GM06990 (cell line): ENCODE data around the gene ATP13A2.
A peak's percentile ranks its signal among the peaks of the same experiment; 100 is the strongest.

Source experiments
- DNase-seq: peaks from one replicate; pipeline ENCODE4 v3.0.0-alpha.2; 2011; ENCODE audit not compliant: insufficient read length; ENCODE audit errors: extremely low read depth
- H3K27me3 ChIP-seq: replicated peaks from 2 replicates; pipeline ENCODE4 v1.6.0; 2011; ENCODE audit warnings: low read length; ENCODE audit not compliant: control insufficient read depth, insufficient read depth
- H3K36me3 ChIP-seq: 2 replicates; pipeline ENCODE4 v1.5.1; 2011; ENCODE audit warnings: low read length; ENCODE audit not compliant: control insufficient read depth, insufficient read depth
- H3K4me3 ChIP-seq: replicated peaks from 2 replicates; pipeline ENCODE4 v1.5.1; 2011; ENCODE audit warnings: low read depth, mild to moderate bottlenecking, control low read depth, low read length
- TF ChIP-seq, protein P1 (sequence below): IDR thresholded peaks from 2 replicates; pipeline ENCODE4 v1.5.1; 2011; ENCODE audit warnings: low read length, control low read depth, mild to moderate bottlenecking, inconsistent platforms; ENCODE audit not compliant: insufficient read depth, poor library complexity, severe bottlenecking

The ATP13A2 gene

DNA sequence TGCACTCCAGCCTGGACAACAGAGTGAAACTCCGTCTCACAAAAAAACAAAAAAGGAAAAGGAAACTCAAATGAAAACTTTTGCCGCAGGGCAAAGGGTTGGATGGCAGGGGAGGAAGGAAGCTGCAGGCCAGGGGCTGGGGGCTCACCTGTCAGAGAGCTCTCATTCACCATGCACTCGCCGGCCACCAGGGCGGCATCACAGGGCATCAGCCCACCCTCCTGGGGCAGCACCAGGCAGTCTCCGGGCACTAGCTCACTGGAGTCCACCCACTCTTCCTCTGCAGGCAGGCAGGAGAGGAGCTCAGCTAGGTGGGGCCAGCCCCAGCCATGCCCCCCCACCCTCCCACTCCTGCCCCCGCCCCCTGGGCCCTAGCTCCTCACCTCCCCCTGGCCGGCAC, 11.9 kb downstream of the ATP13A2 start:
- Histone ChIP-seq H3K27me3 (no peaks in the 10 kb centered on the region), H3K36me3 (peaks cover 7% of the 10 kb centered on the region), H3K4me3 (no peak overlapping the region)
- DNase-seq, result no peak
- TF ChIP-seq, protein P1, sequence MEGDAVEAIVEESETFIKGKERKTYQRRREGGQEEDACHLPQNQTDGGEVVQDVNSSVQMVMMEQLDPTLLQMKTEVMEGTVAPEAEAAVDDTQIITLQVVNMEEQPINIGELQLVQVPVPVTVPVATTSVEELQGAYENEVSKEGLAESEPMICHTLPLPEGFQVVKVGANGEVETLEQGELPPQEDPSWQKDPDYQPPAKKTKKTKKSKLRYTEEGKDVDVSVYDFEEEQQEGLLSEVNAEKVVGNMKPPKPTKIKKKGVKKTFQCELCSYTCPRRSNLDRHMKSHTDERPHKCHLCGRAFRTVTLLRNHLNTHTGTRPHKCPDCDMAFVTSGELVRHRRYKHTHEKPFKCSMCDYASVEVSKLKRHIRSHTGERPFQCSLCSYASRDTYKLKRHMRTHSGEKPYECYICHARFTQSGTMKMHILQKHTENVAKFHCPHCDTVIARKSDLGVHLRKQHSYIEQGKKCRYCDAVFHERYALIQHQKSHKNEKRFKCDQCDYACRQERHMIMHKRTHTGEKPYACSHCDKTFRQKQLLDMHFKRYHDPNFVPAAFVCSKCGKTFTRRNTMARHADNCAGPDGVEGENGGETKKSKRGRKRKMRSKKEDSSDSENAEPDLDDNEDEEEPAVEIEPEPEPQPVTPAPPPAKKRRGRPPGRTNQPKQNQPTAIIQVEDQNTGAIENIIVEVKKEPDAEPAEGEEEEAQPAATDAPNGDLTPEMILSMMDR, result peak; percentile 14

DNA sequence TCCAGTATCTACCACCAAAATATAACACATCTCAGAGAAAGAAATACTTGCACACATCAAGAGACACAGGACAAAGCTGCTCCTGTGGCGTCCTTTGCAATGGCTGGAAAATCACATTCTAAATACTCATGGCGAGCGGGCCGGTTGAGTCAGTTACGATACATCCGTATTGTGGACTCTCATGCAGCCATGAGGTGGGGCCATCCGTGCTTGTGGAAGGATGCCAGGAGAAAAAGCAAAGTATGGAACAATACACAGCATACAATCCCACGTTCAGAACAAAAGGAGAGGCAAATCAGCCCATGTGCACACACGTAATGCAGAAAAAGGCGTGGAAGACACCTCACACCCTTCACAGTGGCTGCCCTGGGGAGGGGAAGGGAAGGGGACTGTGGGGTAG, 13.1 kb downstream of the ATP13A2 start:
- Histone ChIP-seq H3K36me3 (peaks cover 4% of the 10 kb centered on the region), H3K27me3 (no peaks in the 10 kb centered on the region)
- DNase-seq, result no peak

DNA sequence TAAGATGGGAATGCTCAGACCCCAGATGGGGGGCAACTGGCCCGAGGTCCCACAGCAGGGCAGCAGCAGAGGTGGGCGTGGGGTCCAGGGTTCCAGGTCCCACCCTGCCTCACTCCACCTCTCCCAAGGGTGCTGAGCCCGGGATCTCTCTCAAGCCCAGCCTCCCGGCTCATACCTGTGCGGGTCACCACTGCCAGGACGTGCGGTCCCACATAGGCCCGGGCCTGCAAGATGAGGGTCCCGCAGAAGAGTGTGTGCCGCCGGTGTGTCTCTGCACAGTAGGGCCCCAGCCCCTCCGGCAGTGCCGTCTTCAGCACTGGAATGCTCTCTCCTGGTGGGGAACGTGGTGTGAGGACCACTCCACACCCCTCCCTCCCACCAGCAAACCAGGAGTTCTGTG, 14.9 kb downstream of the ATP13A2 start:
- TF ChIP-seq, protein P1, result no peak
- H3K27me3 ChIP-seq, result no peaks in the 10 kb centered on the region
- no peak for DNase-seq
- H3K4me3 ChIP-seq, result no peak overlapping the region
- H3K36me3 ChIP-seq, result peaks cover 2% of the 10 kb centered on the region

More for the DNA sequence above, 13.1 kb downstream of the ATP13A2 start:
- H3K4me3 ChIP-seq, result no peak overlapping the region
- TF ChIP-seq, protein P1, result no peak

GRCh38 chr1:16993521-16994038, 18.1 kb downstream of the ATP13A2 start:
- Histone ChIP-seq H3K4me3 (no peak overlapping the region), H3K27me3 (no peaks in the 10 kb centered on the region), H3K36me3 (peaks cover 2% of the 10 kb centered on the region)
- DNase-seq, result no peak
- TF ChIP-seq, protein P1, result no peak

DNA sequence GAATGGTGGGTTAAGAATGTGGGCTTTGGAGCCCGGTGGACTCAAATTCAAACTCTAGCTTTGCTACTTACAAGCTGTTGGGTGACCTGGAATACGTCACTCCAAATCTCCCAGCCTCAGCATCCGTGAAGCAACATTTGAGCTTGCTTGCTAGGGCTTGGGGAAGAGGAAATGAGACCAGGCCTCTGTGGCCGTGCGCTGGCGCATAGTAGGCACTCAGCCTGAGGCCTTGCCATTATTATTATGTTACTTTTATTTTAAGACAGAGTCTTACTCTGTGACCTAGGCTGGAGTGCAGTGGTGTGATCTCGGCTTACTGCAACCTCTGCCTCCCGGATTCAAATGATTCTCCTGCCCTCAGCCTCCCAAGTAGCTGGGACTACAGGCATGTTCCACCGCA, 19.1 kb downstream of the ATP13A2 start:
- H3K4me3 ChIP-seq, result no peak overlapping the region
- H3K27me3 ChIP-seq, result no peaks in the 10 kb centered on the region
- no peak for DNase-seq
- H3K36me3 ChIP-seq, result peaks cover 7% of the 10 kb centered on the region
- TF ChIP-seq, protein P1, result no peak

- Histone ChIP-seq H3K27me3 (no peaks in the 10 kb centered on the region), H3K36me3 (peaks cover 7% of the 10 kb centered on the region), H3K4me3 (no peak overlapping the region)
- TF ChIP-seq, protein P1, result no peak
- DNase-seq, result no peak
These were observed 19.6 kb downstream of the ATP13A2 start for GRCh38 chr1:16992102-16992501.
